ENCODE results near the gene GFRA1. TPM values are rescaled to one million over a fixed set of nuclear protein-coding genes. Genes with fewer than 3 reads are reported as not detected.

Gene GFRA1
- total RNA-seq, 2 experiments from 2014 or later = not detected

GRCh38 chr10:116263870-116264655 lies 8.9 kb downstream of the GFRA1 start:
- ChIA-PET CTCF (interaction anchor here (1.1 kb wide), 1 partner anchor 13 kb away, joined by 3 read pairs; no protein-coding TSS in a partner anchor), POLR2A (no interaction called here)
- H3K4me1 Mint-ChIP-seq = no peaks in the 10 kb centered on the region
- no peak for DNase-seq
- H3K9me3 Mint-ChIP-seq = no peaks in the 10 kb centered on the region
- H3K27me3 Mint-ChIP-seq = peaks cover 9% of the 10 kb centered on the region
- H3K4me3 Mint-ChIP-seq = no peak overlapping the region
- no peaks in the 10 kb centered on the region for H3K36me3 Mint-ChIP-seq (ENCODE audit: low read depth)
- H3K27ac Mint-ChIP-seq = no peak overlapping the region

- Mint-ChIP-seq H3K9me3 (no peaks in the 10 kb centered on the region), H3K27me3 (no peaks in the 10 kb centered on the region), H3K27ac (no peak overlapping the region), H3K4me1 (no peaks in the 10 kb centered on the region), H3K36me3 (ENCODE audit: low read depth) (no peaks in the 10 kb centered on the region), H3K4me3 (no peak overlapping the region)
- DNase-seq = no peak
- POLR2A ChIA-PET = no interaction called here
- CTCF ChIA-PET = no interaction called here
Observed at GRCh38 chr10:116262678-116263077, 10.3 kb downstream of the GFRA1 start.

- ChIA-PET POLR2A (no interaction called here), CTCF (interaction anchor here (1.2 kb wide), 1 partner anchor 16 kb away, joined by 4 read pairs; no protein-coding TSS in a partner anchor)
- no peak overlapping the region for H3K27ac Mint-ChIP-seq
- H3K9me3 Mint-ChIP-seq = no peaks in the 10 kb centered on the region
- H3K27me3 Mint-ChIP-seq = no peaks in the 10 kb centered on the region
- H3K4me3 Mint-ChIP-seq = no peak overlapping the region
- no peaks in the 10 kb centered on the region for H3K4me1 Mint-ChIP-seq
- DNase-seq = no peak
- H3K36me3 Mint-ChIP-seq (ENCODE audit: low read depth) = no peaks in the 10 kb centered on the region
Observed at GRCh38 chr10:116260599-116260998, 12.4 kb downstream of the GFRA1 start.

GRCh38 chr10:116259638-116260037 lies 13.4 kb downstream of the GFRA1 start:
- Mint-ChIP-seq H3K9me3 (no peaks in the 10 kb centered on the region), H3K36me3 (ENCODE audit: low read depth) (no peaks in the 10 kb centered on the region), H3K4me1 (no peaks in the 10 kb centered on the region), H3K4me3 (no peak overlapping the region), H3K27me3 (no peaks in the 10 kb centered on the region), H3K27ac (no peak overlapping the region)
- CTCF ChIA-PET = no interaction called here
- no peak for DNase-seq
- POLR2A ChIA-PET = no interaction called here

- Mint-ChIP-seq H3K27ac (no peak overlapping the region), H3K4me3 (no peak overlapping the region), H3K4me1 (no peaks in the 10 kb centered on the region), H3K27me3 (no peaks in the 10 kb centered on the region), H3K36me3 (ENCODE audit: low read depth) (no peaks in the 10 kb centered on the region), H3K9me3 (no peaks in the 10 kb centered on the region)
- DNase-seq = no peak
- ChIA-PET POLR2A (no interaction called here), CTCF (interaction anchor here (0.5 kb wide), 1 partner anchor 760 kb away, joined by 3 read pairs; no protein-coding TSS in a partner anchor)
Observed at GRCh38 chr10:116257785-116258184, 15.2 kb downstream of the GFRA1 start.

- no peak overlapping the region for H3K27ac Mint-ChIP-seq
- no peaks in the 10 kb centered on the region for H3K4me1 Mint-ChIP-seq
- POLR2A ChIA-PET = no interaction called here
- CTCF ChIA-PET = no interaction called here
- no peak overlapping the region for H3K4me3 Mint-ChIP-seq
- no peaks in the 10 kb centered on the region for H3K27me3 Mint-ChIP-seq
- H3K36me3 Mint-ChIP-seq (ENCODE audit: low read depth) = no peaks in the 10 kb centered on the region
- DNase-seq = no peak
- H3K9me3 Mint-ChIP-seq = no peaks in the 10 kb centered on the region
Observed at GRCh38 chr10:116256752-116257259, 16.2 kb downstream of the GFRA1 start.

- Mint-ChIP-seq H3K27me3 (no peaks in the 10 kb centered on the region), H3K9me3 (no peaks in the 10 kb centered on the region), H3K4me1 (no peaks in the 10 kb centered on the region), H3K36me3 (ENCODE audit: low read depth) (no peaks in the 10 kb centered on the region), H3K27ac (no peak overlapping the region), H3K4me3 (no peak overlapping the region)
- ChIA-PET CTCF (no interaction called here), POLR2A (no interaction called here)
- no peak for DNase-seq
Observed at GRCh38 chr10:116255886-116256751, 16.9 kb downstream of the GFRA1 start.

GRCh38 chr10:116254422-116255155 lies 18.4 kb downstream of the GFRA1 start:
- H3K4me1 Mint-ChIP-seq = no peaks in the 10 kb centered on the region
- no peaks in the 10 kb centered on the region for H3K9me3 Mint-ChIP-seq
- no peak overlapping the region for H3K27ac Mint-ChIP-seq
- H3K4me3 Mint-ChIP-seq = no peak overlapping the region
- no peaks in the 10 kb centered on the region for H3K36me3 Mint-ChIP-seq (ENCODE audit: low read depth)
- ChIA-PET CTCF (no interaction called here), POLR2A (no interaction called here)
- no peaks in the 10 kb centered on the region for H3K27me3 Mint-ChIP-seq
- no peak for DNase-seq

- Mint-ChIP-seq H3K4me1 (no peaks in the 10 kb centered on the region), H3K27ac (no peak overlapping the region), H3K36me3 (ENCODE audit: low read depth) (no peaks in the 10 kb centered on the region), H3K27me3 (no peaks in the 10 kb centered on the region), H3K4me3 (no peak overlapping the region), H3K9me3 (no peaks in the 10 kb centered on the region)
- POLR2A ChIA-PET = no interaction called here
- no peak for DNase-seq
- CTCF ChIA-PET = no interaction called here
Observed at GRCh38 chr10:116253716-116254115, 19.3 kb downstream of the GFRA1 start.

GRCh38 chr10:116251602-116252395 lies 21.2 kb downstream of the GFRA1 start:
- POLR2A ChIA-PET = no interaction called here
- H3K4me3 Mint-ChIP-seq = no peak overlapping the region
- CTCF ChIA-PET = interaction anchor here (0.9 kb wide), 1 partner anchor 12 kb away, joined by 3 read pairs; no protein-coding TSS in a partner anchor

GRCh38 chr10:116247691-116248090 lies 25.3 kb downstream of the GFRA1 start:
- no peaks in the 10 kb centered on the region for H3K27me3 Mint-ChIP-seq
- CTCF ChIA-PET = interaction anchor here (0.6 kb wide), 1 partner anchor 1824 kb away, joined by 4 read pairs; no protein-coding TSS in a partner anchor
- no peaks in the 10 kb centered on the region for H3K9me3 Mint-ChIP-seq
- no peak for DNase-seq
- H3K27ac Mint-ChIP-seq = no peak overlapping the region
- no peaks in the 10 kb centered on the region for H3K4me1 Mint-ChIP-seq
- POLR2A ChIA-PET = no interaction called here
- no peaks in the 10 kb centered on the region for H3K36me3 Mint-ChIP-seq (ENCODE audit: low read depth)
- no peak overlapping the region for H3K4me3 Mint-ChIP-seq

More at GRCh38 chr10:116251602-116252395, 21.2 kb downstream of the GFRA1 start:
- Mint-ChIP-seq H3K36me3 (ENCODE audit: low read depth) (no peaks in the 10 kb centered on the region), H3K27me3 (no peaks in the 10 kb centered on the region), H3K27ac (no peak overlapping the region), H3K9me3 (no peaks in the 10 kb centered on the region), H3K4me1 (no peaks in the 10 kb centered on the region)
- no peak for DNase-seq

GRCh38 chr10:116246263-116246662 lies 26.7 kb downstream of the GFRA1 start:
- H3K36me3 Mint-ChIP-seq (ENCODE audit: low read depth) = no peaks in the 10 kb centered on the region
- H3K9me3 Mint-ChIP-seq = no peaks in the 10 kb centered on the region
- no peaks in the 10 kb centered on the region for H3K27me3 Mint-ChIP-seq
- no peak overlapping the region for H3K4me3 Mint-ChIP-seq
- POLR2A ChIA-PET = no interaction called here
- H3K27ac Mint-ChIP-seq = no peak overlapping the region
- no peaks in the 10 kb centered on the region for H3K4me1 Mint-ChIP-seq
- no peak for DNase-seq
- CTCF ChIA-PET = no interaction called here
